Pancreas (tissue), 10 donors: ENCODE measurements around the gene SLC16A3. TPM values are rescaled to one million over a fixed set of nuclear protein-coding genes. Genes with fewer than 3 reads are reported as not detected.

ENCODE experiments used
- ATAC-seq, 4 donors: fragments of 200-7000 bp; cut with Tn5 transposase; one replicate each; pipeline versions ENCODE4 v1.8.0 to v1.9.1; 2020; ENCODE audit warnings: mild to moderate bottlenecking in 4 of 4, moderate library complexity in 4 of 4
- DNase-seq, 6 donors: peaks; one replicate each; pipeline ENCODE4 v3.0.0-alpha.2; 2020
- FAIRE-seq: peaks from 2 replicates; lab custom pipeline; 2012; peaks lifted over from hg19 to GRCh38; lab: Jason Lieb, UNC
- H3K27ac ChIP-seq, 4 donors: fragments of 200-600 bp; sonication (generic); 1 replicate in 3 of 4; 2 replicates in 1 of 4; pipeline versions ENCODE4 v1.5.0 to v1.8.0; 2020
- H3K27me3 ChIP-seq, 4 donors: fragments of 200-600 bp; one replicate each; pipeline ENCODE4 v1.8.0; 2021
- H3K36me3 ChIP-seq, 3 donors: fragments of 200-600 bp; sonication (generic) in 1 of 3; one replicate each; pipeline versions ENCODE4 v1.5.0 to v1.8.0; 2020 to 2021
- H3K4me1 ChIP-seq, 3 donors: fragments of 200-600 bp; one replicate each; pipeline ENCODE4 v1.8.0; 2021
- H3K4me3 ChIP-seq, 4 donors: fragments of 200-600 bp; sonication (generic) in 2 of 4; one replicate each; pipeline versions ENCODE4 v1.5.0 to v1.8.0; 2020 to 2021
- H3K9me3 ChIP-seq, 4 donors: fragments of 200-600 bp; one replicate each; pipeline ENCODE4 v1.8.0; 2021
- CTCF ChIP-seq, 4 donors: fragments of 200-600 bp; sonication (generic) in 3 of 4; IDR thresholded peaks; one replicate each; pipeline versions ENCODE4 v1.5.0 to v1.8.0; 2021; ENCODE audit warnings: antibody characterized with exemption in 4 of 4
- WGBS, 2 donors: extraction: QIAGEN DNeasy Blood & Tissue Kit; methylation state at CpG; one replicate each; pipeline ENCODE4 v1.1.7; 2013; 5-methylcytosine and 5-hydroxymethylcytosine counted together
- intact Hi-C, 3 donors: fragments of 100-400 bp; cut with DNase I; formaldehyde crosslinking; loops; one replicate each; pipeline versions ENCODE4 v1.11.1 to v1.14.2; 2022
- polyA plus RNA-seq, 2 donors: library from polyadenylated mRNA; stranded (reverse); fragments of 200-250 nt; gene quantifications; one replicate each; pipeline ENCODE4 v1.2.3, GENCODE V29; 2013
- total RNA-seq, 6 donors: library from RNA; stranded (reverse); fragmentation: NEBNext Ultra II Directional in 4 of 6; extraction: Animal tissue kit (Norgen Biotek cat#: 25700) in 4 of 6; gene quantifications; one replicate each; pipeline versions ENCODE4 v1.2.1 to v1.2.4, GENCODE V29; 2021 to 2023
- donor health status: healthy with polysubstance abuse.
- donor health status: DM: no; HTN: no; CAD: no; lungs with moderate emphysema.
- donor health status: DM: no; HTN: no; CAD: no.
- donor health status: control.
- donor health status: control.
- donor health status: Bipolar disorder and iron deficiency.
- donor health status: DM: yes; HTN: yes; CAD: no.
- donor health status: DM: no; HTN: no; CAD: no.
- donor health status: DM: no; HTN: no; CAD: no.
- donor health status: DM: yes; HTN: yes; CAD: no.

Gene SLC16A3
- total and polyA plus RNA-seq, 8 donors, result 1.2 to 22.8 (median 3.7) TPM

GRCh38 chr17:82262344-82262743 is 33.5 kb downstream of the SLC16A3 start:
- H3K36me3 ChIP-seq, result peaks cover 0 to 69% (median 0%) of the 10 kb centered on the region in 3 donors
- intact Hi-C loops, result no loop called here
- H3K9me3 ChIP-seq, result no peaks in the 10 kb centered on the region
- H3K27me3 ChIP-seq, result no peaks in the 10 kb centered on the region
- ATAC-seq (no peak), FAIRE-seq (no peak), DNase-seq (no peak)
- peaks cover 11 to 19% (median 13%) of the 10 kb centered on the region in 3 donors for H3K4me1 ChIP-seq
- H3K4me3 ChIP-seq, result no peak overlapping the region
- no peak overlapping the region for H3K27ac ChIP-seq
- no peak for TF ChIP-seq CTCF (IDR thresholded peaks at IDR 0.05)
- WGBS, 2 donors, result 66 to 72% methylated on average over 4 of the region's 4 CpGs

GRCh38 chr17:82263641-82264040 is 34.8 kb downstream of the SLC16A3 start:
- WGBS, 2 donors, result 78 to 79% methylated on average over 9 of the region's 9 CpGs
- intact Hi-C loops, result no loop called here
- H3K27ac ChIP-seq, result no peak overlapping the region
- FAIRE-seq (no peak), DNase-seq (peak in 1 of 6 donors; percentile 37), ATAC-seq (no peak)
- peaks cover 0 to 59% (median 0%) of the 10 kb centered on the region in 3 donors for H3K36me3 ChIP-seq
- peaks cover 21 to 29% (median 26%) of the 10 kb centered on the region in 3 donors for H3K4me1 ChIP-seq
- no peaks in the 10 kb centered on the region for H3K27me3 ChIP-seq
- TF ChIP-seq CTCF (IDR thresholded peaks at IDR 0.05), result no peak
- H3K4me3 ChIP-seq, result no peak overlapping the region
- no peaks in the 10 kb centered on the region for H3K9me3 ChIP-seq

GRCh38 chr17:82266142-82266541 is 37.3 kb downstream of the SLC16A3 start:
- no peaks in the 10 kb centered on the region for H3K9me3 ChIP-seq
- peaks cover 0 to 41% (median 0%) of the 10 kb centered on the region in 3 donors for H3K36me3 ChIP-seq
- ATAC-seq (no peak), DNase-seq (peak in 1 of 6 donors; percentile 21), FAIRE-seq (no peak)
- 85 to 87% methylated on average over 10 of the region's 10 CpGs for WGBS, 2 donors
- peak overlapping the region in 3 of 4 donors; percentile 85 to 98 (median 86) for H3K27ac ChIP-seq
- H3K4me3 ChIP-seq, result no peak overlapping the region
- intact Hi-C loops, result no loop called here
- no peak for TF ChIP-seq CTCF (IDR thresholded peaks at IDR 0.05)
- H3K4me1 ChIP-seq, result peaks cover 36 to 54% (median 41%) of the 10 kb centered on the region in 3 donors
- no peaks in the 10 kb centered on the region for H3K27me3 ChIP-seq

- Histone ChIP-seq H3K27ac (peak overlapping the region; percentile 85 to 98 (median 89)), H3K27me3 (no peaks in the 10 kb centered on the region), H3K36me3 (peaks cover 0 to 29% (median 0%) of the 10 kb centered on the region in 3 donors), H3K4me1 (peaks cover 45 to 66% (median 52%) of the 10 kb centered on the region in 3 donors), H3K9me3 (no peaks in the 10 kb centered on the region), H3K4me3 (peak overlapping the region in 2 of 4 donors; percentile 6 to 23)
- no peak for TF ChIP-seq CTCF (IDR thresholded peaks at IDR 0.05)
- 7 to 8% methylated on average over 21 of the region's 21 CpGs for WGBS, 2 donors
- intact Hi-C loops, result no loop called here
- ATAC-seq, result peak; percentile 92 to 96 (median 94)
- peak; percentile 90 to 98 (median 96) for DNase-seq
- peak; percentile 73 for FAIRE-seq
Measured at GRCh38 chr17:82267575-82268379, 38.9 kb downstream of the SLC16A3 start.
